ENCODE results near the gene TPRG1.

DNA sequence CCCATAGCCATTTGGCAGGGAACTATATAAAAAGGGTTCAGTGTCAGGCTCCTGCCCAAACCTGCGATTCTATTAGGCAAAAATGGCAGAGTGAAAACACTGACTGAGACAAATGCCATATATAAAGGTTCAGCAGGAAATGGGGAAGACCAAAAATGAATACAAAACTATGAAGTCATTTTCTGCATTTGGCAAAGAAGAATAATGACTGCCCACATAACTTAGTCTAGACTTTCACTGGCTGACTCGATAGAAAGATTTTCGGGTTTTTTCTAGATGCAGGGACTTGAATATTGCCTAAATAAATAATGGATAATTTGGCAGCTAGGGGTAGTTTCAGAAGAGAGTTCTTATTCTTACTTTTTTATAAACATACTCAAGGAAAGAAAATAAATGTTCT is 178.0 kb downstream of the TPRG1 start:
- TF ChIP-seq, protein P1, sequence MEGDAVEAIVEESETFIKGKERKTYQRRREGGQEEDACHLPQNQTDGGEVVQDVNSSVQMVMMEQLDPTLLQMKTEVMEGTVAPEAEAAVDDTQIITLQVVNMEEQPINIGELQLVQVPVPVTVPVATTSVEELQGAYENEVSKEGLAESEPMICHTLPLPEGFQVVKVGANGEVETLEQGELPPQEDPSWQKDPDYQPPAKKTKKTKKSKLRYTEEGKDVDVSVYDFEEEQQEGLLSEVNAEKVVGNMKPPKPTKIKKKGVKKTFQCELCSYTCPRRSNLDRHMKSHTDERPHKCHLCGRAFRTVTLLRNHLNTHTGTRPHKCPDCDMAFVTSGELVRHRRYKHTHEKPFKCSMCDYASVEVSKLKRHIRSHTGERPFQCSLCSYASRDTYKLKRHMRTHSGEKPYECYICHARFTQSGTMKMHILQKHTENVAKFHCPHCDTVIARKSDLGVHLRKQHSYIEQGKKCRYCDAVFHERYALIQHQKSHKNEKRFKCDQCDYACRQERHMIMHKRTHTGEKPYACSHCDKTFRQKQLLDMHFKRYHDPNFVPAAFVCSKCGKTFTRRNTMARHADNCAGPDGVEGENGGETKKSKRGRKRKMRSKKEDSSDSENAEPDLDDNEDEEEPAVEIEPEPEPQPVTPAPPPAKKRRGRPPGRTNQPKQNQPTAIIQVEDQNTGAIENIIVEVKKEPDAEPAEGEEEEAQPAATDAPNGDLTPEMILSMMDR (IDR thresholded peaks at IDR 0.05) = no peak
- TF ChIP-seq POLR2A (IDR thresholded peaks at IDR 0.05) (no peak), EP300 (IDR thresholded peaks at IDR 0.05) (no peak)
